CD4-positive, alpha-beta T cell treated with Interleukin-10 for 1 hour (primary cell): ENCODE measurements around the gene SLC22A15.

ENCODE experiments used
- DNase-seq: peaks from one replicate; pipeline ENCODE4 v3.0.0-alpha.2; 2020

Gene SLC22A15

GRCh38 chr1:116110567-116111523 lies 134.5 kb downstream of the SLC22A15 start, which contains the start of gene MAB21L3:
TSS of gene MAB21L3 (plus strand) at chr1:116111399. CDS start at chr1:116112616, 1,217 bp downstream.
- no peak for DNase-seq

GRCh38 chr1:116111524-116112021 lies 135.3 kb downstream of the SLC22A15 start:
- DNase-seq: no peak

GRCh38 chr1:116112388-116113140 lies 136.3 kb downstream of the SLC22A15 start:
- no peak for DNase-seq

- no peak for DNase-seq
Observed at GRCh38 chr1:116113615-116114014, 137.3 kb downstream of the SLC22A15 start.

GRCh38 chr1:116115476-116116439 lies 139.4 kb downstream of the SLC22A15 start:
- DNase-seq: no peak

- no peak for DNase-seq
Observed at GRCh38 chr1:116118471-116118870, 142.2 kb downstream of the SLC22A15 start.
